K562 treated with DMSO at 1 percent for 12 hours (cell line): ENCODE data around the gene AOX1. TPM values are rescaled to one million over a fixed set of nuclear protein-coding genes. Genes with fewer than 3 reads are reported as not detected.

ENCODE experiments used
- total RNA-seq: library from RNA; unstranded; fragments of 300-600 nt; gene quantifications from 2 replicates; pipeline ENCODE4 v1.2.3, GENCODE V29; 2022; ENCODE audit not compliant: insufficient read depth

The AOX1 gene
- 0.70 TPM in 1 of 2 replicates, not detected in the other for total RNA-seq

GRCh38 chr2:200585730-200586643, at the start of gene AOX1:
AOX1 (plus strand) TSS chr2:200586014; CDS start chr2:200586109, 95 bp downstream.

Other genes with a start within 250 kb of the AOX1 start
- 3.4 and 5.3 TPM in 2 replicates for gene KCTD18, start 75.9 kb upstream of the AOX1 start, total RNA-seq
- 5.4 and 14.8 TPM in 2 replicates for gene SGO2, start 59.8 kb upstream of the AOX1 start, total RNA-seq
- 27.4 and 64.3 TPM in 2 replicates for gene BZW1, start 225.9 kb downstream of the AOX1 start, total RNA-seq